ENCODE data around the gene CABP1.
A peak's percentile ranks its signal among the peaks of the same experiment; 100 is the strongest.

Gene CABP1

DNA sequence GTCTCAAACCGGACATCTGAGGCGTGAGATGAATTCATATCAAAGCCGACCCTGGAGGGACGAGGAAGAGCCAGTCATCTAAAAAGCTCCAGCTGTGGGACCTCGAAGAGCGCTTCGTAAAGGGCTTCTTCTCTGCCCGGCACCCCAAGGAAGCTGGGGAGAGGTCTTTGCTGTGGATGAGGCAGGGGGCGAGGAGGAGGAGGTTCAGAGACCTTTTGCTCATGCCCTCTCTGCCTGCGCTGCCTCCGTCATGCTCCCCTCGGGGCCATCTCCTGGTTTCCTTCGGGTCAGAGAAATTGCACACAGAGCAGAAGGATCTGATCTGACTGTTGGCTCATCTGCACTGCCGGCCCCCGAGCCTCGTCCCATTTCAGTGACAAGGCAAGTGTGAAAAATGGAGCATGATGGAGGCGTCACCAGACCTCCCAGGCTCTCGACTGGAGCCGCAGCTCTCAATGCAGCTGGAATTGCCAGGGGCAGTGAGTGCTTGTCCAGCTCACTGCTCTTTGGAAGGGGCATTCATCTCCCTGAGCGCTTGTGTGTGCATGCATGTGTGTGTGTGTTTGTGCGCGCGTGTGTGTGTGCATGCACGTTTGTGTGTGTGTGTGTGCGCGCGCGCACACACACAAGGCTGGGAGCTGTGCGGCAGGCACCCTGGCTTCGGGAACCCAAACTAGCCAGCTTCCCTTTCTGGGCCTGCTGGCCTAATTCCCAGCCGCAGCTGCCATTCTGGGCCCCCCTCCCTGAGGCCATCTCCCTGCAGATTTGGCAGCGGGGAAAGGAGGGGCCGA is 9.2 kb downstream of the CABP1 start:
- Mint-ChIP-seq H3K4me1 (ENCODE audit: low read depth) (peaks cover 11% of the 10 kb centered on the region), H3K4me3 (peak overlapping the region; percentile 73), H3K27ac (no peak overlapping the region), H3K27me3 (ENCODE audit: low read depth) (peaks cover 51% of the 10 kb centered on the region), H3K9me3 (no peaks in the 10 kb centered on the region), H3K36me3 (ENCODE audit: low read depth) (no peaks in the 10 kb centered on the region)
- DNase-seq (ENCODE audit: low spot score) = no peak

DNA sequence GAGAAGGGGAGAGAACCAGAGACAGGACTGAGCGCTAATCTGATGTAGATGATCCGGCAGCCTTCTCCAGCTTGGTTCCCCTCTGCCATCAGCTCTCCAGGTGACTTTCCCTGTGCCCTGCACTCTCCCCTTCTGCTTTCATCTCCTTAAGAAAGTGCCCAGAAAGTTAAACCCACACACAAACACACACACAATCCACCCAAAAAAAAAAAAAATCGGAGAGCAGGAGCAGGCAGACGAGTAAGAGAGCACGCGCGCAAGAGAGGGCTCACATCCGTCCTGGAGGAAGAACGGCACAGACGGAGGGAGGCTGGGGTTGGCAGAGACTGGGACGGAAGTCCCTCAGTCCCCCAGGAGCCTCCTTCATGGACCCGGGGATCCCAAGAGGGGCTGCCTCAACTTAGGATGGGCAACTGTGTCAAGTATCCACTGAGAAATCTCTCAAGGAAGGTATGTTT is 9.8 kb downstream of the CABP1 start:
- Mint-ChIP-seq H3K4me1 (ENCODE audit: low read depth) (peaks cover 11% of the 10 kb centered on the region), H3K36me3 (ENCODE audit: low read depth) (no peaks in the 10 kb centered on the region), H3K9me3 (no peaks in the 10 kb centered on the region), H3K27ac (no peak overlapping the region), H3K4me3 (no peak overlapping the region), H3K27me3 (ENCODE audit: low read depth) (peaks cover 46% of the 10 kb centered on the region)
- no peak for DNase-seq (ENCODE audit: low spot score)

DNA sequence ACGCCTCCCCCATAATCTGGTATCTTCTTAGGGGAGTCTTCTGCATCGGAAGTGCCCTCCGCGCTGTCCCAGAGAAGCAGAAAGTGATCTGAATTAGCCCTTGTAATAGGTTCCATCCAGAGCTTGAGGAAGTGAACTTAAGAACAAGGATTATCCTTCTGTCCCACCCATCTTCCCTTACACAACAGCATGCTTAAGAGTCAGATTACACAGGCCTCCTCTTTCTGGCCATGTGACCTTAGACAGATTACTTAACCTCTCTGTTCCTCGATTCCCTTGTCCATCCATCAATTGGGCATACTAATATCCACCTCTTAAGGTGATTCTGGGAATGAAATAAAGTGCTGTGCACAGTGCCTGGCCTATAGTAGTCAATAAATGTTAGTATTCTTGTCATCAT is 11.4 kb downstream of the CABP1 start:
- Mint-ChIP-seq H3K36me3 (ENCODE audit: low read depth) (no peaks in the 10 kb centered on the region), H3K27ac (no peak overlapping the region), H3K4me1 (ENCODE audit: low read depth) (peaks cover 10% of the 10 kb centered on the region), H3K4me3 (no peak overlapping the region), H3K9me3 (no peaks in the 10 kb centered on the region), H3K27me3 (ENCODE audit: low read depth) (peaks cover 43% of the 10 kb centered on the region)
- DNase-seq (ENCODE audit: low spot score) = no peak

DNA sequence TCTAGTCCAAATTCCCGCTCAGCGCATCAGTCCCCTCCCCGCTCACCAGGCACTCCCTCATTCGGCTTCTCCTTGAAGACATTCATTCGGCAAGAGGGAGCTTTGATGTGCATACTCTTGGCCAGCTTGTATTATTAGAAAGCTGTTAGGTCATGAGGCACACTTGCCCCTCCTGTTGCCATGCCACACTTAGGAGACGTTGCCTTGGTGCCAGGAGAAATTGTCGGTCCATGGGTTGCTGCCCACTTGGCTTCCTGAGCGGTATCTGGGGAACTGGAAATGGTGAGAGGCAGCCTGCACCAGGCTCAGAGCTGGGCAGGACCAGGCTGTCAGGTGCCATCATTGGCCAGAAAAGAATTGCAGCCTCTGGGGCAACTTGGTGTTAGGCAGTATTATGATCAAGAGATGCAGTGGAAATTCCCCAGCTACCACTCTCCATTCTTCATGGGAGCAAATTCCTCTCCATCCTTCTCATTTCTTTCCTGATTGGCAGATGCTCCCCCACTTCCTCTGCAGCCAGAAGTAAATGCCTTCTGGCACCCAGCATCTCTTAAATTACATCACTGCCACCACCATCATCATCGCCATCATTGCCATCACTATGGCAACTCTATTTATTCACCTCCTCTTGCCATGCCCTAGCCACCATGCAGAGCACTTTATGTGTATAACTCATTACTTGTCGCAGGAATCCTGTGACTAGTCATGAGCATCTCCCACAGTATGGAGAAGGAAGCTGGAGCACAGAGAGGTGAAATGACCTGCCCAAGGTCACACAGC is 12.4 kb downstream of the CABP1 start:
- H3K4me3 Mint-ChIP-seq = no peak overlapping the region

DNA sequence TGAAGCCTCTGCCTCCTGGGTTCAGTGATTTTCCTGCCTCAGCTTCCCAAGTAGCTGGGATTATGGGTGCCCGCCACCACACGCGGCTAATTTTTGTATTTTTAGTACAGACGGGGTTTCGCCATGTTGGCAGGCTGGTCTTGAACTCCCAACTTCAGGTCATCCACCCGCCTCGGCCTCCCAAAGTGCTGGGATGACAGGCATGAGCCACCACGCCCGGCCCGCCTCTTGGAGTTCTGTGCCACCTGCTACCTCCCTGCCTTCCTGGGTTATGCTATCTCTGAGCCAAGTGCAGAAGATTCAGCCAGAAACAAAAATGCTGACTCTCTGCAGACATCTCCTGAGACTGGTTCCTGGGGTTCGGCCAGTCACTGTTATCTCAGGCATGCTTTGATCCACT is 13.2 kb downstream of the CABP1 start:
- peaks cover 40% of the 10 kb centered on the region for H3K27me3 Mint-ChIP-seq (ENCODE audit: low read depth)
- H3K4me3 Mint-ChIP-seq = no peak overlapping the region
- H3K4me1 Mint-ChIP-seq (ENCODE audit: low read depth) = peaks cover 6% of the 10 kb centered on the region
- no peak for DNase-seq (ENCODE audit: low spot score)
- no peak overlapping the region for H3K27ac Mint-ChIP-seq
- H3K9me3 Mint-ChIP-seq = no peaks in the 10 kb centered on the region
- no peaks in the 10 kb centered on the region for H3K36me3 Mint-ChIP-seq (ENCODE audit: low read depth)

More for the DNA sequence above, 12.4 kb downstream of the CABP1 start:
- no peak for DNase-seq (ENCODE audit: low spot score)
- Mint-ChIP-seq H3K27me3 (ENCODE audit: low read depth) (peaks cover 40% of the 10 kb centered on the region), H3K27ac (no peak overlapping the region), H3K36me3 (ENCODE audit: low read depth) (no peaks in the 10 kb centered on the region), H3K4me1 (ENCODE audit: low read depth) (peaks cover 6% of the 10 kb centered on the region), H3K9me3 (no peaks in the 10 kb centered on the region)

DNA sequence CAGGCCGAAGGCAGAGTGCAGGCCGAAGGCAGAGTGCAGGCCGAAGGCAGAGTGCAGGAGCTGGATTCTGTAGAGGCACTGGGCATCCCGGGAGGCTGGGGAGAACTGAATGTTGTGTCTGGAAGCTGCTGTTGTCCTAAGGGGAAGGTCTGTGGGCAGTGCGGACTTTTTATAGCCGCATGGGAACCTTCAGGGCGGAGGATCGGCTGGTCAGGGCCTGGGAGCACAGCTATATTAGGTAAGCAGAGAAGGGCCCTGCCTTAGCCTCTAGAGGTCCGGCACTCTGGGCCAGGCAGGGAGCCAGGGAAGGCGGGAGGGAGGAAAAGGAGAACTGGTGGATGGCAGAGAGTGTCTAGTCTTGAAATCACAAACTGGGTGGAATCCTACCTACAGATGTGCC is 14.2 kb downstream of the CABP1 start:
- Mint-ChIP-seq H3K4me1 (ENCODE audit: low read depth) (no peaks in the 10 kb centered on the region), H3K36me3 (ENCODE audit: low read depth) (no peaks in the 10 kb centered on the region), H3K27ac (no peak overlapping the region), H3K9me3 (no peaks in the 10 kb centered on the region), H3K4me3 (no peak overlapping the region), H3K27me3 (ENCODE audit: low read depth) (peaks cover 30% of the 10 kb centered on the region)
- DNase-seq (ENCODE audit: low spot score) = no peak

DNA sequence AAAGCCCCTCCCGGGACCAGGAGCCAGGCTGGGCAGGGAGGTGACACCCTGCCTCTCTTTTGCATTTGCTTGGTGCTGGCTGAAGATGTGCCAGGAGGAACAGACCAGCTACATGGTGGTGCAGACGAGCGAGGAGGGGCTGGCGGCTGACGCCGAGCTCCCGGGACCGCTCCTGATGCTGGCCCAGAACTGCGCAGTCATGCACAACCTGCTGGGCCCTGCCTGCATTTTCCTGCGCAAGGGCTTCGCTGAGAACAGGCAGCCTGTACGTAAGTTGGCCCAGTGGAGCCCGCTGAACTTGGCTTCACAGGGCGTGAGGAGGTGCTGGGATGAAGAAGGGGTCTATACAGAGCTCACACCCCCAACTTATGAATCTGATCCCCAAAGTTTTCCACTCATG is 15.6 kb downstream of the CABP1 start:
- no peaks in the 10 kb centered on the region for H3K4me1 Mint-ChIP-seq (ENCODE audit: low read depth)
- no peak overlapping the region for H3K4me3 Mint-ChIP-seq
- H3K36me3 Mint-ChIP-seq (ENCODE audit: low read depth) = no peaks in the 10 kb centered on the region
- no peak overlapping the region for H3K27ac Mint-ChIP-seq
- H3K9me3 Mint-ChIP-seq = no peaks in the 10 kb centered on the region
- peaks cover 17% of the 10 kb centered on the region for H3K27me3 Mint-ChIP-seq (ENCODE audit: low read depth)
- no peak for DNase-seq (ENCODE audit: low spot score)

DNA sequence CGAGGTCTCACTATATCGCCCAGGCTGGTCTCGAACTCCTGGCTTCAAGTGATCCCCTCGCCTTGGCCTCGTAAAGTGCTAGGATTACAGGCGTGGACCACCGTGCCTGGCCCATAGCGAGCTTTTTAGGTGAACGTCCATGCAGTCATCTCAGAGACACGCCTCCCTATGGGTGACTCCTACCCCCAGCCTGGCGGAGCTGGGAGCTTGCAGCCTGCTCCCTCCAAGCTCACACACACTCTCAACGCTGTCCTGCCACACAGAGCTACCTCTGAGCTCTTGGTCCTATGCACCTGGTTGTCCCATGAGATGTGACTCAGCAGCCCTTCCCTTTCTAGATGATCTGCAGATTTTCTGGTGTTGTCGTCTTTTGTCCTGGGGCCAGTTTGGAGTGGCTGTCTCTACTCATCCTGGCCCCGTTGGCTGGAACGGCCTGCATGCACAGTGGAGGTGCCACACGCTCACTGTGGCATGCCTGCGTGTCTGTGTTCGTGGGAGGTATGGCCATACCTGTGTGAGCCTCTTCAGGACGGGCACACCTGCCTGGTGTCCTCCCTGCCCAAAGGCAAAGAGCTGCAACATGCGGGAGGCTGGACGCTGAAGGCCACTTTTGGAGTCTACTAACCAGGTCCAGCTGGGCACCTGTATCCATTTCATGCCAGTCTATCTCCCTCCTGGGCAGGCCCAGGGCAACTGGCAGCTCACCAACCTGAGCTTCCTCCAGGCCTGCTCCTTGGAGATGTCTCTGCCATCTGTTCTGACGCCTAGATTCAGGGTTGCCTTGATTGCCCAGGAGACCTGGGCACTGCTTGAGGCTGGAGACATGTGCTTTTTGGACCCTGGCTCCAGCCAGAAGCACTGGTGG is 18.1 kb downstream of the CABP1 start:
- DNase-seq (ENCODE audit: low spot score) = no peak
- H3K4me1 Mint-ChIP-seq (ENCODE audit: low read depth) = no peaks in the 10 kb centered on the region
- no peaks in the 10 kb centered on the region for H3K36me3 Mint-ChIP-seq (ENCODE audit: low read depth)
- no peaks in the 10 kb centered on the region for H3K9me3 Mint-ChIP-seq
- no peak overlapping the region for H3K27ac Mint-ChIP-seq
- H3K27me3 Mint-ChIP-seq (ENCODE audit: low read depth) = no peaks in the 10 kb centered on the region
- no peak overlapping the region for H3K4me3 Mint-ChIP-seq

DNA sequence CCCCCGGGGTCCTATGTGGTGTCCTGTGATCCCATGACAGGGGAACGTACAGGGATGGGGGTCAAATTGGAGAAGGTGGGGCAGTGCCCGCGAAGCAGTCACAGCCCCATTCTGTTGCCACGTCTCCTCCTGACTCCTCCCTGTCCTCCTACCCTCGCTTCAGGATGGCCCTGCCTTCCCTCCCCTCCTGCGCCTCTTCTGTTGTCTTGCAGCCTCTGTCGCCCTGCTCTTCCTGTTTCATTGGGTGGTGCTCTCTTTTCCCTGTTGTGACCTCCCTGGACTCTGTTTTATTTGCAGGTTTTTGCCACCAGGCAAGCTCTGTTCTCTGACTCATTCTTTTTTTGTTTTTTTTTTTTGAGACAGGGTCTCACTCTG is 18.7 kb downstream of the CABP1 start:
- Mint-ChIP-seq H3K36me3 (ENCODE audit: low read depth) (no peaks in the 10 kb centered on the region), H3K27ac (peak overlapping the region; percentile 20), H3K4me1 (ENCODE audit: low read depth) (no peaks in the 10 kb centered on the region), H3K27me3 (ENCODE audit: low read depth) (no peaks in the 10 kb centered on the region), H3K9me3 (no peaks in the 10 kb centered on the region), H3K4me3 (no peak overlapping the region)
- no peak for DNase-seq (ENCODE audit: low spot score)

DNA sequence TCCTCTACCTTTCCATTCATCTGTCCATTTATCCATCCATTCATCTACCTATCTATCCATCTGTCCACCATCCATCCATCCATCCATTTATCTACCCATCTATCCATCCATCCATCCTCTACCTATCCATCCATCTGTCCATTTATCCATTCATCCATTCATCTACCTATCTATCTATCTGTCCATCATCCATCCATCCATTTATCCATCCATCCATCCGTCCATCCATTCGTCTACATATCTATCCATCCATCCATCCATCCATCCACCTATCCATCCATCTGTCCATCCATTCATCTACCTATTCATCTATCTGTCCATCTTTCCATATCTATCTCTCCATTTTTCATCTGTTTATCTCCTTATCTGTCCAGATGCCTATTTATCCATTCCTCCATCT is 21.0 kb downstream of the CABP1 start:
- no peaks in the 10 kb centered on the region for H3K9me3 Mint-ChIP-seq
- H3K27ac Mint-ChIP-seq = no peak overlapping the region
- DNase-seq (ENCODE audit: low spot score) = no peak
- H3K36me3 Mint-ChIP-seq (ENCODE audit: low read depth) = no peaks in the 10 kb centered on the region
- no peak overlapping the region for H3K4me3 Mint-ChIP-seq
- no peaks in the 10 kb centered on the region for H3K27me3 Mint-ChIP-seq (ENCODE audit: low read depth)
- H3K4me1 Mint-ChIP-seq (ENCODE audit: low read depth) = no peaks in the 10 kb centered on the region

DNA sequence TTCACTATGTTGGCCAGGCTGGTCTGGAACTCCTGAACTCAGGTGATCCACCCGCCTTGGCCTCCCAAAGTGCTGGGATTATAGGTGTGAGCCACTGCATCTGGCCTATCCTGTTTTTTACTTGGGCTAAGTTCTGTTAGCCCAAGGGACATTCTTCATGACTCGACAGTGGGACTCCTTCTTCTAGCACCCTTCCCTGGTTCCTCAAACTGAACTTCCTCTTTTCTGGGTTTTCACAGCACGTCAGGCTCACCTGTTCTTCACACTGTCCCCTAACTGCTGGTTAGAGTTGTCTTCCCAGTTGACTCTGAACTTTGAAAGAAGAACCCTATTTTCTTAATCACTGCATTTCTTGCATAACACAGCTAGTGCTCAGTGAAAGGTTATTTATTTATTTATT is 22.5 kb downstream of the CABP1 start:
- no peak for DNase-seq (ENCODE audit: low spot score)
- H3K27ac Mint-ChIP-seq = no peak overlapping the region
- no peak overlapping the region for H3K4me3 Mint-ChIP-seq
- H3K36me3 Mint-ChIP-seq (ENCODE audit: low read depth) = no peaks in the 10 kb centered on the region
- no peaks in the 10 kb centered on the region for H3K27me3 Mint-ChIP-seq (ENCODE audit: low read depth)
- H3K9me3 Mint-ChIP-seq = no peaks in the 10 kb centered on the region
- H3K4me1 Mint-ChIP-seq (ENCODE audit: low read depth) = no peaks in the 10 kb centered on the region

DNA sequence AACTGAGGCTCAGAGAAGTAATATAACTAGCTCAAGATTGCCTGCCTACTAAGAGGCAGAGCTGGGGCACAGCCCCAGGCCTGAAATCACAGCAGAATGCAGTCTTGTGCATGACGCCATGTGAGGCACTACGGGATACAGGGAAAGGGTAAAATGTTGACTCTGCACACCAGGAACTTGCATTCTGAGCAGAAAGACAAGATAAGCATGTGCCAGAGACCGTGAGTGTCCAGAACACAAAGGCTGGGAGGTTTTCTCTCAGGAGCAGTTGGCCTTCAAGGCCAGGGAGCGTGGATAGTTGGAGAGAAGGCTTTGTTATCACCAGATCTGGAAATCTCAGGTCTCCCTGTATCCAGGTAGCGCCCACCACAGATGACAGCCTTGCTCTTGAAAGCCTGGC is 23.3 kb downstream of the CABP1 start:
- Mint-ChIP-seq H3K4me3 (no peak overlapping the region), H3K4me1 (ENCODE audit: low read depth) (no peaks in the 10 kb centered on the region), H3K36me3 (ENCODE audit: low read depth) (no peaks in the 10 kb centered on the region), H3K27ac (no peak overlapping the region), H3K9me3 (no peaks in the 10 kb centered on the region), H3K27me3 (ENCODE audit: low read depth) (no peaks in the 10 kb centered on the region)
- DNase-seq (ENCODE audit: low spot score) = no peak

DNA sequence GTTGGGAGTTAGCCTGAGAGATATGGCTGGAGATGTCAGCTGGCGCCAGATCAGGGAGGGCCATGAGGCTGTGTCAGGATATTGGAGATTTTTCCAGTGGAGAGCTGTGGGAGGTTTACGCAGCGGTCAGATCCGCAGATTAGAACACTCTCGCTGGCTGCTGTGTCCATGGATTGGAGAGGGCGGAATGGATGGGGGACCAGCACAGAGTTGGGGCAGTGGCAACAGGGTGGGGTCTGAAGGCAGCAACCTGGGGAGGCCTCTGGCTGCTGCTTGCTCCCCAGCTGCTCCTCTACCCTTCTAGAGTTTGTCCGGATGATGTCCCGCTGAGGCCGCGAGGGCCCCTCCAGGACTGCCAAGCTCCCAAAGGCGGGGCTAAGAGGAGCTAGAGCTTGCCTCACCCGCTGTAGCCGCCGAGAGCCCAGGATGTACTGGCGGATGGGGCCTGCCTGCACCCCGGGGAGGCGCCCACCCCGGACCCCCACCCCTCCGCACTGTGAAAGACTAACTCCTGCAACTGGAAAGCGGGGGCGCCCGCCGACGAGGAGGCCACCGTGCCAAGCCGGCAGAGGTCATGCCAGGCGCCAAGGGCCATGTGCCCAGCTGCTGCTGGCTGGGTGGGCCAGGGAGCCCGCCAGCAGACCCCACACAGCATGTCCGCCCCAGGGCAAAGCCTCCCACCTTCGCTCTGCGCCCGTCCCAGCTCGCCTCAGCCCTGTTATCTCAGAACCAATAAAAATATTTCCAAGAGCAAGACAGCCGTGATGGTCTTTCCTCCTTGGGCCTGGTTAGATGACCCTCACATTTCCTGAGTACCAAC is 26.4 kb downstream of the CABP1 start:
- no peaks in the 10 kb centered on the region for H3K4me1 Mint-ChIP-seq (ENCODE audit: low read depth)
- no peak overlapping the region for H3K4me3 Mint-ChIP-seq
- no peaks in the 10 kb centered on the region for H3K36me3 Mint-ChIP-seq (ENCODE audit: low read depth)
- DNase-seq (ENCODE audit: low spot score) = no peak
- no peaks in the 10 kb centered on the region for H3K9me3 Mint-ChIP-seq
- H3K27ac Mint-ChIP-seq = peak overlapping the region; percentile 50
- H3K27me3 Mint-ChIP-seq (ENCODE audit: low read depth) = no peaks in the 10 kb centered on the region
